Measurements from ENCODE around the gene TFPI. TPM values are rescaled to one million over a fixed set of nuclear protein-coding genes. Genes with fewer than 3 reads are reported as not detected.

TFPI gene
- total and polyA plus RNA-seq, 2 of the 8 experiments (the other 6 are each of a cell fraction or from before 2014, with no cell fraction given) = 2.0 to 7.1 TPM

DNA sequence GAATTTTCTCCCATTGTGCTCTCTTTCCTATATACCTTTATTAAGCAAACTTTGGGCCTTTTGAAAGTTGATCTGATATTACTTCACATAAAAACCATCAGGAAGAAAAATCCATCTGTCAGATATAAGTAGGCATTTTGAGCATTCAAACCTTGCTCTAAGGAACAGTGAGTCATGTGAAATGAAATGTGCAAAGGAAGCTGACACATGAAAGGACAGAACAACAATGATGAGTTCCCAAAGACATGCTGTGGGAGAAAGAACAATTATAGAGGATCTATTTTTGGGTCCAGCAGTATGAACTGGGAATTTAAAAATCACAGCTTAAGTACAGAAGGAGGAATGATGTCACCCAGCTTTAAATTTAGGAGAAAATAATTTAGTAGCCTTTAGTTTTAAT lies 124.2 kb downstream of the TFPI start:
- H3K4me1 ChIP-seq (replicated peaks in 1 of 4; ENCODE audit: control insufficient read depth in 3 of 4, insufficient read depth in 4 of 4, low read length in 3 of 4) = no peaks in the 10 kb centered on the region
- H3K27me3 ChIP-seq (replicated peaks in 1 of 4; ENCODE audit: control insufficient read depth in 3 of 4, extremely low read depth in 1 of 4, insufficient read depth in 3 of 4, low read length in 3 of 4) = no peaks in the 10 kb centered on the region
- no peaks in the 10 kb centered on the region for H3K23me2 ChIP-seq (ENCODE audit: low read depth, low read length)
- H3K79me1 ChIP-seq (ENCODE audit: low read depth, low read length) = no peaks in the 10 kb centered on the region
- H2AK5ac ChIP-seq (ENCODE audit: low read depth, low read length) = no peak overlapping the region
- H3K27ac ChIP-seq (ENCODE audit: low read depth, low read length) = no peak overlapping the region
- H4K91ac ChIP-seq (replicated peaks; ENCODE audit: insufficient read length, low read length) = no peak overlapping the region
- no peak overlapping the region for H4K5ac ChIP-seq (ENCODE audit: insufficient read length, low read depth, low read length)
- H2BK20ac ChIP-seq (ENCODE audit: low read length) = no peak overlapping the region
- H2BK12ac ChIP-seq (ENCODE audit: low read depth, low read length) = no peak overlapping the region
- H3K14ac ChIP-seq (ENCODE audit: insufficient read length) = no peak overlapping the region
- H3K56ac ChIP-seq (replicated peaks; ENCODE audit: insufficient read length, low read depth, low read length) = no peak overlapping the region
- no peak overlapping the region for H3K4me2 ChIP-seq (ENCODE audit: insufficient read depth in 1 of 2, low read depth in 2 of 2, low read length in 2 of 2)
- H3K9ac ChIP-seq (replicated peaks in 1 of 4; ENCODE audit: extremely low read depth in 1 of 4, low read depth in 3 of 4, low read length in 3 of 4) = no peak overlapping the region
- no peak overlapping the region for H2BK5ac ChIP-seq (ENCODE audit: low read depth, low read length)
- no peak overlapping the region for H3K4ac ChIP-seq (replicated peaks; ENCODE audit: insufficient read length, low read depth, low read length)
- no peak overlapping the region for H3K23ac ChIP-seq (ENCODE audit: insufficient read length)
- no peak overlapping the region for H2AFZ ChIP-seq (ENCODE audit: low read length)
- ChIA-PET CTCF (ENCODE audit: partially characterized antibody) (no interaction called here), POLR2A (ENCODE audit: partially characterized antibody) (no interaction called here)
- no peaks in the 10 kb centered on the region for H3K9me3 ChIP-seq (ENCODE audit: insufficient read depth in 2 of 2, low read depth in 1 of 2, low read length in 1 of 2)
- H2BK120ac ChIP-seq (replicated peaks; ENCODE audit: low read depth, low read length) = no peak overlapping the region
- H4K8ac ChIP-seq (ENCODE audit: extremely low read depth, insufficient read depth, low read length) = no peak overlapping the region
- H3K79me2 ChIP-seq (ENCODE audit: control insufficient read depth in 1 of 2, insufficient read depth in 2 of 2, low read length in 2 of 2) = no peaks in the 10 kb centered on the region
- no peak overlapping the region for H3K18ac ChIP-seq (ENCODE audit: extremely low read depth, low read length)
- no peak overlapping the region for H2BK15ac ChIP-seq (ENCODE audit: low read length)
- H4K20me1 ChIP-seq (replicated peaks in 1 of 2; ENCODE audit: control insufficient read depth in 1 of 2, insufficient read depth in 2 of 2, low read length in 2 of 2) = no peaks in the 10 kb centered on the region
- no peaks in the 10 kb centered on the region for H3K36me3 ChIP-seq (ENCODE audit: control insufficient read depth in 2 of 4, insufficient read depth in 4 of 4, low read length in 3 of 4)
- no peak overlapping the region for H3K4me3 ChIP-seq (ENCODE audit: extremely low read depth in 1 of 4, insufficient read depth in 2 of 4, low read depth in 3 of 4, low read length in 4 of 4)
- DNase-seq (ENCODE audit: low read depth in 1 of 2, low spot score in 2 of 2) = no peak
- FAIRE-seq = no peak
- TF ChIP-seq EP300 (IDR thresholded peaks at IDR 0.05; ENCODE audit: borderline replicate concordance in 1 of 2, low read depth in 2 of 2, low read length in 2 of 2) (no peak), YY1 (IDR thresholded peaks at IDR 0.05; ENCODE audit: low read depth, low read length) (no peak), ZNF274 (IDR thresholded peaks at IDR 0.05; ENCODE audit: borderline replicate concordance, extremely low read depth, low read length) (no peak), BRCA1 (IDR thresholded peaks at IDR 0.05; ENCODE audit: low read depth, low read length) (no peak), TEAD4 (IDR thresholded peaks at IDR 0.05; ENCODE audit: low read depth, low read length) (no peak), HDAC2 (IDR thresholded peaks at IDR 0.05; ENCODE audit: borderline replicate concordance in 1 of 2, low read depth in 2 of 2, low read length in 2 of 2) (no peak), SAP30 (IDR thresholded peaks at IDR 0.05; ENCODE audit: insufficient read depth, insufficient replicate concordance, low read length) (no peak), JUN (IDR thresholded peaks at IDR 0.05; ENCODE audit: low read depth, low read length) (no peak), PHF8 (conservative IDR thresholded peaks at IDR 0.05; ENCODE audit: low read depth, low read length) (no peak), CEBPB (IDR thresholded peaks at IDR 0.05; ENCODE audit: low read depth, low read length) (no peak), CREB1 (IDR thresholded peaks at IDR 0.05) (no peak), RAD21 (IDR thresholded peaks at IDR 0.05 in 1 of 2, conservative IDR thresholded peaks at IDR 0.05 in 1 of 2; ENCODE audit: low read depth in 2 of 2, low read length in 2 of 2) (no peak), BACH1 (IDR thresholded peaks at IDR 0.05; ENCODE audit: low read length) (no peak), ATF2 (IDR thresholded peaks at IDR 0.05; ENCODE audit: low read length) (no peak)
